ENCODE measurements around the gene BFSP1.

The BFSP1 gene

DNA sequence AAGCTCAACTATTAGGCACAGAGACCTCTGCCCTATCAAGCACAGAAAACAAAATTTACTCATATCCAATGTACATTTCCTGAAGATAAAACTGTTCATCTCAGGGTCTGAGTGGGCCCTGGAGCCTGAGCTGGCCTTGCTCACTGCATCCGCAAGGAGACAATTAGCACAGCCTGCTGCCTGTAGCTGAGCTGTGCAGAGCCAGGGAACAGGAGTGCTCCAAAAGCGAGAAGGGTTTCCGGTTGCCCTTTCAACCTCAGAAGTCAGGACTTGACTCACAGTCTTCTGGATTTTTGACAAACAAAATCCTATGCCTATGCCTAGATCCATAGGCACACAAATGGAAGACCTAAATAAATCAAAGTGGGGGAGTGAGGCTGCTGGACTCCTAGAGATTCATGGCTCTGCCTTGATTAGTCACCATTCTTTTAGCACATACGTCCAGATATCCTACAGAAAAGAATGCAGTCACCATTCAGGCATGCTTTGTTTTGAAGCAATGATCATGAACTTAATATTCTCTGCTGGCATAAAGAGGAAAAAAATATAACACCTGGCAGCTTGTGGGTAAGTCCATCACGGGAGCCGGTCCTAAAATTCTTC, 73.5 kb downstream of the BFSP1 start:
- DNase-seq = no peak

DNA sequence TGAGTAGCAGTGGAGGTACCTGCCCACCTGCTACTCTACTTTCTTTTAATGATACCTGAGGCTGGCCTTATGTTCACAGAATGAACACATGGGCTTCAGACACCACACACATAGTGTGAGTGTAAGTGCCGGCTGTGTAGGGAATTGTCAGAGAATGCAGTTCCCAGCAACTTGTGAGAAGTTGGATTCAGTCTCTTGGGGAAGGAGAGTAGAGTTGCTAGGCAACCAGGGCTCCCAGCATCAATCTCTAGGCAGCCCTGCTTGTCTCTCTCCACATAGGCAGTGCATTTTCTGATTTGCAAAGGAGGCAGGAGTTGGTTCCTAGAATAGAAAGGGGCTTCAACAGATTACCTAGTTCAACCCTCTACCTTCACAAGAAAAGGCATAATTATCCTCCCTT, 74.1 kb downstream of the BFSP1 start:
- DNase-seq = no peak

DNA sequence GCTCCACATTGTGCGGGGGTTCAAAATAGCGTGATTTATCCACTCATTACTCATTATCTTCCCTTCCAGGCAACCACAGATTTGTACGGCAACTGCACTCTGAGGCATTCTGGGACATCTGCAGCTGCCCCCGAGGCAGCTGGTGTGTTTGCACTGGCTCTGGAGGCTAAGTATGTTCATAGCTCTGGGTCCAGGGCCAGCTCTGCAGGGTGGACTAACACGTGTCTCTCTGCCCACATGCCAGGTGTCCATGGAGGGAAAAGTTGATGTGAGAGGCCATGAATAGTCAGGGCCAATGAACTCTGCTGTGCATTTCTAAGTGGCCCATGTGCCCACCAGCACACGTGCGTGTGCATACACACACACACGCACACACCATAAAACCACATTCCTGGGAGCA, 74.9 kb downstream of the BFSP1 start:
- no peak for DNase-seq

GRCh38 chr20:17453592-17453991, 77.6 kb downstream of the BFSP1 start:
- DNase-seq = no peak

DNA sequence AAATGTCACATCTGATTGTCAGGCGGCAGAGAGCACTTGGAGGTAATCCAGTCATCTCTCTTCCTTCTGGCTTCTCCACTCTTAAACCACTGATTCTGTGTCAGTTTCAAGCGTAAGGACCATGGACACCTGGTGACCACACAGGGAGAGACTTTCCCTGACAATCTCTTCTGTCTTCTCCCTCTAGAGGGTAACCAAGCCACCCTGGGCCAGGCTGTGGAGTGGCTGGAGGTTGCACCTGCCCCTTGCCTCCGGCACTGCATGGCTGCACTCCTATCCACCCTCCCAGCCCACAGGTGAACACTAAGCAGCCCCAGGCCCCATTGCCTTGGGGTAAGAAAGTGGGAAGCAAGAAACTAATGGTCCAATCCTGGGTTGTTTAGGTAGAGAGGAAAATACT, 78.7 kb downstream of the BFSP1 start:
- DNase-seq = no peak

GRCh38 chr20:17449031-17449430, 82.1 kb downstream of the BFSP1 start:
- no peak for DNase-seq

- DNase-seq = no peak
Observed at GRCh38 chr20:17448071-17448470, 83.1 kb downstream of the BFSP1 start.

DNA sequence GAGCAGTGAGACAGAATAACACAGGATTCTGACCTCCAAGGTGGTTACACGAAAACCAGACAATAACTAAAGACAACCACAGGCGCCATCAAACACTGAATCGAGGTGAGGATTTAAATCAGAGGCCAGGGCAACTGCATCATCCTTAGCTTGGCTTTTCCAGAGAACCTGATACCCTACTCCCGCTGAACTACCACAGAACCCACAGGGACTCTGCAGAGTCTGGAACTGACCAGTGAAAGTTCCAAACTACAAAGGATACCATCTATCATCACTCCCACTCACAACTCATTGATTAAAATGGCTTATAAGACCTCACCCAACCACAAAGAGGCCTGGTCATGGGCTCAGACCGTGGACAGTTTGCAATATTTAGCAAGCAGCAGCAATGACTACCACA, 85.0 kb downstream of the BFSP1 start:
- no peak for DNase-seq

DNA sequence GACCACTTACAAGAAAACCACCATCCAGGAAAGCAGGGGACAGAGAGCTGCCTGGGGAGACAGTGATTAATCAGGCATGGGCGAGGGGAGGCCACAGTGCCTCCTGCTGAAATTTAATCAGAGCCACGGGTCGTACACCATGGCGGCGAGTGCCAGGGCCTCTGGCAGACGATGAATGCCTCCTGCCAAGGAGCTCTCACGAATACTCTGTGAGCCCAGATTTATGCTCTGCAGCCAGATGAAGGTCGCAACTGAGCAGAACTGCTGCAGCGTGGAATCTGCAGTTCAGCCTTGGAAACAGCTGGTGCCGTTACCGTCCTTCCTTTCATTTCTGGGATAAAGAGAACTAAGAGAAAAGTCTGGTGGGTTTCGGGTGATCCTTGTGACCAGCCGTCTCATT, 85.6 kb downstream of the BFSP1 start:
- no peak for DNase-seq

GRCh38 chr20:17444091-17444490, 87.1 kb downstream of the BFSP1 start:
- DNase-seq = no peak
